K562 (cell line): ENCODE measurements around the gene TRIM33. TPM values are rescaled to one million over a fixed set of nuclear protein-coding genes. Genes with fewer than 3 reads are reported as not detected.

Experiments
- FIP1L1 ChIP-seq: fragments of 200-400 bp; formaldehyde crosslinking; IDR thresholded peaks from 2 replicates; pipeline ENCODE4 v1.6.1; 2018; ENCODE audit warnings: mild to moderate bottlenecking, low read depth, low read length; ENCODE audit not compliant: poor library complexity, severe bottlenecking
- FOXP1 ChIP-seq: sonication (generic); formaldehyde crosslinking; IDR thresholded peaks from 2 replicates; pipeline ENCODE4 v1.8.0; 2022; ENCODE audit warnings: mild to moderate bottlenecking, missing genetic modification reagents
- GATA2 ChIP-seq: sonication (generic); formaldehyde crosslinking; IDR thresholded peaks from 2 replicates; pipeline ENCODE4 v1.4.0; 2020; ENCODE audit warnings: mild to moderate bottlenecking, missing genetic modification reagents
- PHF21A ChIP-seq: fragments of 450-650 bp; IDR thresholded peaks from 2 replicates; pipeline ENCODE4 v1.6.1; 2017; ENCODE audit warnings: low read depth, borderline replicate concordance
- SREBF2 ChIP-seq: sonication (generic); formaldehyde crosslinking; IDR thresholded peaks from 2 replicates; pipeline ENCODE4 v1.4.0; 2020; ENCODE audit warnings: mild to moderate bottlenecking, missing genetic modification reagents
- XRCC5 ChIP-seq: fragments of 200-400 bp; formaldehyde crosslinking; IDR thresholded peaks from 2 replicates; pipeline ENCODE4 v1.6.1; 2017; ENCODE audit warnings: low read depth, mild to moderate bottlenecking, low read length
- polyA plus RNA-seq, 8 experiments: library from polyadenylated mRNA; depleted of rRNA in 4 of 8; stranded (reverse) in 5 of 8; unstranded in 3 of 8; fragments of >200 nt; fragmentation: Nextera tagmentation in 2 of 8; fragmentation: Illumina TruSeq in 1 of 8; extraction: Ambion mirVana in 2 of 8; extraction: Trizol in 1 of 8; gene quantifications; 2 replicates each; pipeline versions ENCODE4 v1.2.1 to v1.2.3, GENCODE V29; 2011 to 2014; ENCODE audit warnings: inconsistent platforms in 1 of 8, missing spikeins in 1 of 8
- total RNA-seq, 7 experiments: library from RNA; depleted of rRNA in 6 of 7; stranded (reverse); fragments of >200 nt in 6 of 7; fragmentation: Illumina TruSeq in 2 of 7; extraction: Trizol in 2 of 7; gene quantifications; 2 replicates each; pipeline versions ENCODE4 v1.2.1 to v1.2.3, GENCODE V29; 2011 to 2021; ENCODE audit warnings: low replicate concordance in 1 of 7
- TF ChIP-seq, protein P1 (sequence below): fragments of 450-650 bp; IDR thresholded peaks from 2 replicates; pipeline ENCODE4 v1.6.1; 2016; ENCODE audit warnings: low read depth
- TF ChIP-seq, protein P2 (sequence below): fragments of 250-450 bp; sonication (Bioruptor Pico); IDR thresholded peaks from 2 replicates; pipeline ENCODE4 v1.4.0; 2020; ENCODE audit warnings: borderline replicate concordance
- TF ChIP-seq, protein P3 (sequence below): fragments of 450-650 bp; formaldehyde crosslinking; IDR thresholded peaks from 2 replicates; pipeline ENCODE4 v1.4.0; 2022; ENCODE audit warnings: missing genetic modification characterization

The TRIM33 gene
- total and polyA plus RNA-seq, 9 of the 15 experiments (the other 6 are each of a cell fraction or from before 2014, with no cell fraction given), result 9.3 to 58.4 (median 40.2) TPM

DNA sequence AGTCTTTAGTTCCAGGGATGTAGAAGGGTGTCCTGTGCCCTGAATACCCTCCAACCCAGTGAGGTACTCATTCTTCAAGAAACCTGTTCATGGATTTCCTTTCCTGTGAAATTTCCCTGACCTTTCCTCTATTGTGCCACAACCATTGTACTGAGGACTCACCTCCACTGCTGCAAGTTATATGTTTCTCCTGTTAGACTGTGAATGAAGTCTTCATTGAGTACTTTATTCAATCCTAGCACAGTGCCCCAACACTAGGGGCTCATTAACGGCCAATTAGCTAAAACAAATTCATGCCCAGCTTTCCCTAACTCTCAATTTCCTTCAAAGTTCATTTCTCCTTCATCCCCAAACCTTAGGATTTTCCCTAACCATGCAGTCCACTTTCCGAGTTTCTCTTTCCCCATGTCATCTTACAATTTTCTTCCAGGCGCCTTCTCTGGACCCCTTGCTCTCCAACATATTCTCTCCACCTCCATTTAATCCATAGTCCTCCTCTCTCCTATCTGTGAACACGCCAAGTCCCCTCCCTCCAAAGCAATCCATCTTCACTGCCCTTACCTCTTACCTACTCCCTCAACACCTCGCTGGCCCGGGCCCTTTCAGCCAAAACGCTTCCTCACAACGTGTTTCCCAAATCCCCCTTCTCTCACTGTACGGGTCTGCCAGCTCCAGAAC lies 1.3 kb downstream of the TRIM33 start (continued):
- TF ChIP-seq, protein P1, sequence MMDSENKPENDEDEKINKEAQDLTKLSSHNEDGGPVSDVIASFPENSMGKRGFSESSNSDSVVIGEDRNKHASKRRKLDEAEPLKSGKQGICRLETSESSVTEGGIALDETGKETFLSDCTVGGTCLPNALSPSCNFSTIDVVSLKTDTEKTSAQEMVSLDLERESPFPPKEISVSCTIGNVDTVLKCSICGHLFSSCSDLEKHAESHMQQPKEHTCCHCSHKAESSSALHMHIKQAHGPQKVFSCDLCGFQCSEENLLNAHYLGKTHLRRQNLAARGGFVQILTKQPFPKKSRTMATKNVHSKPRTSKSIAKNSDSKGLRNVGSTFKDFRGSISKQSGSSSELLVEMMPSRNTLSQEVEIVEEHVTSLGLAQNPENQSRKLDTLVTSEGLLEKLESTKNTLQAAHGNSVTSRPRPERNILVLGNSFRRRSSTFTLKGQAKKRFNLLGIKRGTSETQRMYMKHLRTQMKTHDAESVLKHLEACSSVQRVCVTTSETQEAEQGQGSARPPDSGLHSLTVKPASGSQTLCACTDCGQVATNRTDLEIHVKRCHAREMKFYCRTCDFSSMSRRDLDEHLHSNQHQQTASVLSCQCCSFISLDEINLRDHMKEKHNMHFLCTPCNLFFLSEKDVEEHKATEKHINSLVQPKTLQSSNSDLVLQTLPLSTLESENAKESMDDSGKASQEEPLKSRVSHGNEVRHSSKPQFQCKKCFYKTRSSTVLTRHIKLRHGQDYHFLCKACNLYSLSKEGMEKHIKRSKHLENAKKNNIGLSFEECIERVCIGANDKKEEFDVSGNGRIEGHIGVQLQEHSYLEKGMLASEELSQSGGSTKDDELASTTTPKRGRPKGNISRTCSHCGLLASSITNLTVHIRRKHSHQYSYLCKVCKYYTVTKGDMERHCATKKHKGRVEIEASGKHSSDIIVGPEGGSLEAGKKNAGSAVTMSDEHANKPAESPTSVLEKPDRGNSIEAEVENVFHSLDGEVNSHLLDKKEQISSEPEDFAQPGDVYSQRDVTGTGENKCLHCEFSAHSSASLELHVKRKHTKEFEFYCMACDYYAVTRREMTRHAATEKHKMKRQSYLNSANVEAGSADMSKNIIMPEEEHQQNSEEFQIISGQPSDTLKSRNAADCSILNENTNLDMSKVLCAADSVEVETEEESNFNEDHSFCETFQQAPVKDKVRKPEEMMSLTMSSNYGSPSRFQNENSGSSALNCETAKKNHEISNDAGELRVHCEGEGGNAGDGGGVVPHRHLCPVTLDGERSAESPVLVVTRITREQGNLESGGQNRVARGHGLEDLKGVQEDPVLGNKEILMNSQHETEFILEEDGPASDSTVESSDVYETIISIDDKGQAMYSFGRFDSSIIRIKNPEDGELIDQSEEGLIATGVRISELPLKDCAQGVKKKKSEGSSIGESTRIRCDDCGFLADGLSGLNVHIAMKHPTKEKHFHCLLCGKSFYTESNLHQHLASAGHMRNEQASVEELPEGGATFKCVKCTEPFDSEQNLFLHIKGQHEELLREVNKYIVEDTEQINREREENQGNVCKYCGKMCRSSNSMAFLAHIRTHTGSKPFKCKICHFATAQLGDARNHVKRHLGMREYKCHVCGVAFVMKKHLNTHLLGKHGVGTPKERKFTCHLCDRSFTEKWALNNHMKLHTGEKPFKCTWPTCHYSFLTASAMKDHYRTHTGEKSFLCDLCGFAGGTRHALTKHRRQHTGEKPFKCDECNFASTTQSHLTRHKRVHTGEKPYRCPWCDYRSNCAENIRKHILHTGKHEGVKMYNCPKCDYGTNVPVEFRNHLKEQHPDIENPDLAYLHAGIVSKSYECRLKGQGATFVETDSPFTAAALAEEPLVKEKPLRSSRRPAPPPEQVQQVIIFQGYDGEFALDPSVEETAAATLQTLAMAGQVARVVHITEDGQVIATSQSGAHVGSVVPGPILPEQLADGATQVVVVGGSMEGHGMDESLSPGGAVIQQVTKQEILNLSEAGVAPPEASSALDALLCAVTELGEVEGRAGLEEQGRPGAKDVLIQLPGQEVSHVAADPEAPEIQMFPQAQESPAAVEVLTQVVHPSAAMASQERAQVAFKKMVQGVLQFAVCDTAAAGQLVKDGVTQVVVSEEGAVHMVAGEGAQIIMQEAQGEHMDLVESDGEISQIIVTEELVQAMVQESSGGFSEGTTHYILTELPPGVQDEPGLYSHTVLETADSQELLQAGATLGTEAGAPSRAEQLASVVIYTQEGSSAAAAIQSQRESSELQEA, result peak; percentile 42; the same call in 1 of the 2 replicates
- TF ChIP-seq SREBF2 (CRISPR knock-in tag) (no peak), GATA2 (CRISPR knock-in tag) (no peak), FOXP1 (CRISPR knock-in tag) (no peak), PHF21A (peak; percentile 70), FIP1L1 (no peak), XRCC5 (0 out of 2 replicates have a peak, but pooled peaks have one; percentile 1)
- TF ChIP-seq, protein P2, sequence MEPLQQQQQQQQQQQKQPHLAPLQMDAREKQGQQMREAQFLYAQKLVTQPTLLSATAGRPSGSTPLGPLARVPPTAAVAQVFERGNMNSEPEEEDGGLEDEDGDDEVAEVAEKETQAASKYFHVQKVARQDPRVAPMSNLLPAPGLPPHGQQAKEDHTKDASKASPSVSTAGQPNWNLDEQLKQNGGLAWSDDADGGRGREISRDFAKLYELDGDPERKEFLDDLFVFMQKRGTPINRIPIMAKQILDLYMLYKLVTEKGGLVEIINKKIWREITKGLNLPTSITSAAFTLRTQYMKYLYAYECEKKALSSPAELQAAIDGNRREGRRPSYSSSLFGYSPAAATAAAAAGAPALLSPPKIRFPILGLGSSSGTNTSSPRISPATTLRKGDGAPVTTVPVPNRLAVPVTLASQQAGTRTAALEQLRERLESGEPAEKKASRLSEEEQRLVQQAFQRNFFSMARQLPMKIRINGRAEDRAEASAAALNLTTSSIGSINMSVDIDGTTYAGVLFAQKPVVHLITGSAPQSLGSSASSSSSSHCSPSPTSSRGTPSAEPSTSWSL (CRISPR knock-in tag), result no peak
- TF ChIP-seq, protein P3, sequence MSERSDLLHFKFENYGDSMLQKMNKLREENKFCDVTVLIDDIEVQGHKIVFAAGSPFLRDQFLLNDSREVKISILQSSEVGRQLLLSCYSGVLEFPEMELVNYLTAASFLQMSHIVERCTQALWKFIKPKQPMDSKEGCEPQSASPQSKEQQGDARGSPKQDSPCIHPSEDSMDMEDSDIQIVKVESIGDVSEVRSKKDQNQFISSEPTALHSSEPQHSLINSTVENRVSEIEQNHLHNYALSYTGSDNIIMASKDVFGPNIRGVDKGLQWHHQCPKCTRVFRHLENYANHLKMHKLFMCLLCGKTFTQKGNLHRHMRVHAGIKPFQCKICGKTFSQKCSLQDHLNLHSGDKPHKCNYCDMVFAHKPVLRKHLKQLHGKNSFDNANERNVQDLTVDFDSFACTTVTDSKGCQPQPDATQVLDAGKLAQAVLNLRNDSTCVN (CRISPR knock-in tag), result peak; percentile 73; the same call in 1 of the 2 replicates
